ENCODE measurements around the gene TTC9.

Gene TTC9

DNA sequence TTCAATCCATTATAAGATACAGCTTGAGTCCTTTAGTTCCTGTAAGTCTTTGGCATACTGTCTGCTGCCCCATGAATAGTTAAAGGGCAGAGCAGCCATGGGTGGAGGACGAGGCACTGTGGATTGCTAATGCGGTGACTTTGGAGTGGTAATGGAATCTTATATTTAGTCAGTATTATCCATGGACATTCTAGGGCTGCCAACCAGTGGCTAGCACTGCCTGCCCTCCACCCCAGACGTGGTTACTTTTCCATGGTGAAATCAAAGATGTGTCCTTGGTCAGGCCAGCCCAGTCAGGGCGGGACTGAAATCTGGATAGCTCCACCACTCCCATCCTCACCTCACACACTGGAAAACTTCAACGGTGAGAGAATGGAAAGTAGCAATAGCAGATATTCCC lies 2.3 kb downstream of the TTC9 start:
- FAIRE-seq (no peak), DNase-seq (ENCODE audit: insufficient read length, low spot score) (no peak)
- TF ChIP-seq, protein P1, sequence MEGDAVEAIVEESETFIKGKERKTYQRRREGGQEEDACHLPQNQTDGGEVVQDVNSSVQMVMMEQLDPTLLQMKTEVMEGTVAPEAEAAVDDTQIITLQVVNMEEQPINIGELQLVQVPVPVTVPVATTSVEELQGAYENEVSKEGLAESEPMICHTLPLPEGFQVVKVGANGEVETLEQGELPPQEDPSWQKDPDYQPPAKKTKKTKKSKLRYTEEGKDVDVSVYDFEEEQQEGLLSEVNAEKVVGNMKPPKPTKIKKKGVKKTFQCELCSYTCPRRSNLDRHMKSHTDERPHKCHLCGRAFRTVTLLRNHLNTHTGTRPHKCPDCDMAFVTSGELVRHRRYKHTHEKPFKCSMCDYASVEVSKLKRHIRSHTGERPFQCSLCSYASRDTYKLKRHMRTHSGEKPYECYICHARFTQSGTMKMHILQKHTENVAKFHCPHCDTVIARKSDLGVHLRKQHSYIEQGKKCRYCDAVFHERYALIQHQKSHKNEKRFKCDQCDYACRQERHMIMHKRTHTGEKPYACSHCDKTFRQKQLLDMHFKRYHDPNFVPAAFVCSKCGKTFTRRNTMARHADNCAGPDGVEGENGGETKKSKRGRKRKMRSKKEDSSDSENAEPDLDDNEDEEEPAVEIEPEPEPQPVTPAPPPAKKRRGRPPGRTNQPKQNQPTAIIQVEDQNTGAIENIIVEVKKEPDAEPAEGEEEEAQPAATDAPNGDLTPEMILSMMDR (IDR thresholded peaks at IDR 0.05; ENCODE audit: insufficient read depth, missing control alignments) = no peak

DNA sequence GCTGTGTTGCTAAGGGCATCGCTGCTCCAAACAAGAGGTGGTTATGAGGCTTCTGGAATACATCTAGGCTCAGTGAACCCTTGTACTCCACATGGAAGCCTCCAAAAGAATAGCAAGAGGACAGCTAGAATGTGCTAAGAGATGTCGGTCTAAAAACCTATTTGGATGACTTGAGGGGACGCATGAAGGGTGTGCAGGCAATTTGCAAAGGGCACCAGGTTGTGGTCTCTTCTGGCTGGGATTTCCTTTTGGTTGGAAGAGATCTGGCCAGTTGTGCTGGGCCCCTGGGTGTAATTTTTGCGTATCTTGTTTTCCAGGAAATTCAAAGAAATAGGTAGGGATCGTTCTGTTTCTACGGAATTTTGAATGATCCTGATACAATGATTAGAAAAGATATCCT lies 4.2 kb downstream of the TTC9 start:
- DNase-seq (ENCODE audit: insufficient read length, low spot score) (no peak), FAIRE-seq (no peak)
- TF ChIP-seq, protein P1 (IDR thresholded peaks at IDR 0.05; ENCODE audit: insufficient read depth, missing control alignments) = no peak

DNA sequence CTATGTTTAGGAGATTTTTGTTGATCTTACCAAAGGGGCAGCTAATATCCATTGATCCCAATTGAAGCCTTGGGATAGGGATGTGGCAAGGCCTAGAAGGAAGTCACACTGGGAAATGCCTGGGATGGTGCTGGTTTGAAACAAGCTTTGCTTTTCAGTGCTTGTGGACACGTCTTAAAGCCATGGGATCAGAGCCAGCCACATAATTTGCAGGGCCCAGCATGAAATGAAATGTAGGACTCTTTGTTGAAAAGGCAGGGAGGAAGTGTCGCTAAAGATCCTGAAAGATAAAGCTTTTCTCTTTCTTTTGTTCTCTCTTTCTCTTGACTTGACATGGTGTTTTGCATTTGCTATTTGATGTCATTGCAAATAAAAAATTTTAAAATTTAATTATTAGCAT lies 5.0 kb downstream of the TTC9 start:
- no peak for DNase-seq (ENCODE audit: insufficient read length, low spot score)
- FAIRE-seq = no peak
- TF ChIP-seq, protein P1 (IDR thresholded peaks at IDR 0.05; ENCODE audit: insufficient read depth, missing control alignments) = no peak

DNA sequence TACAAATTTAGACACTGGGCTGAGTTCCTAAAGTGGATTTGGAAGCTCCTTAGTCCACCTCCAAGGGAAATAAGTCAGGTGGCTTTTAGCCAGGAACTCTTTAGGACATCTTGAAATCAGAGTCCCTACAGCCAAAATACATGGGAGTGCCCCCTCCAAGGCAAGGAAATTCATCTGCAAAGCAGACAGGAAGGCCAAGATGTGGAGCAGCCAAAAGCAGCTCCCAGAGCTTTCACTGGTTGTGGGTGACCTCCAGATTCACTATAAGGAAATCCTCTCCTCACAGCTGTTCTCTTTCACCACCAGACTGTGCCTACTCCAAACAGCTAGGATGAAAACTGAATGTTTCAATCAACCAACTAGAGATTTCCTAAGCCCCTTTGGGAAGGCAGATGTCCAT lies 6.6 kb downstream of the TTC9 start:
- FAIRE-seq (no peak), DNase-seq (ENCODE audit: insufficient read length, low spot score) (no peak)
- TF ChIP-seq, protein P1 (IDR thresholded peaks at IDR 0.05; ENCODE audit: insufficient read depth, missing control alignments) = no peak

DNA sequence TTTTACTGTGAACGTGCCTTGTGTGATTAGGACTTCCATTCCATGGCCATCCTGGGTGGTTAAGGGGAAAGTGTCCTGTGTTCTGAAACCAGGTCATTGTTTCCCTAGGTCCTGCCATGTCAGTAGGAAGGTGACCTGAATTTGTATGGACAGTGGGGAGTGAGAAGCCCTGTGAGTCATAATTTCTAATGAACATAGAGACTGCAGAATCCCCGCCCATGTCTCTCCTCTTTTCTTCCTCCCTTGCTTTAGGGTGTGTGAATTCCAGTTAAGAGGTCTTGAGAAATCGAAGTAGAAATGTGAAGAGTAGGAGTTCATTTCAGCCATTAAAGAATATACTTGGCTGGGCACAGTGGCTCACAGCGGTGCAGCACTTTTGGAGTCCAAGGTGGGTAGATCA lies 8.1 kb downstream of the TTC9 start:
- TF ChIP-seq, protein P1 (IDR thresholded peaks at IDR 0.05; ENCODE audit: insufficient read depth, missing control alignments) = no peak
- FAIRE-seq = no peak

DNA sequence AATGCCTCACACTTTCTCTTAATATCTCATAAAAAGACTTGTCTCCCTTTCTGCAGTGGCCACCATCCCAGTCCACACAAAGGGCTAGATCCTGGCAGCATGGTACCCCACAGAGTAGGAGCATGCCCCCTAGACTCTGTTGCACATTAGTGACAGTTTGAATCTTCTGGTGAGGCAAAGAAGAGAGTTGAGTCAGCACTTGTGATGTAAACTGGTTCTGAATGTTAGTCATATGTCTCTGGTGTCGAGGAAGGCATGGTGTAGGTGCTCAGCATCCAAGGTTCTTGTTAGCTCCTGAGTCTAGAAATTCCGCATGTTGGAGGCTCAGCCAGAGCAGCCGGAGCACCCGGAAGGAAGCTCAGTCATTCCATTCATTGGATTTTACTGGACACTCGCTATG lies 9.8 kb downstream of the TTC9 start:
- FAIRE-seq (no peak), DNase-seq (ENCODE audit: insufficient read length, low spot score) (no peak)
- TF ChIP-seq, protein P1 (IDR thresholded peaks at IDR 0.05; ENCODE audit: insufficient read depth, missing control alignments) = no peak

More for the DNA sequence above, 8.1 kb downstream of the TTC9 start:
- no peak for DNase-seq (ENCODE audit: insufficient read length, low spot score)

DNA sequence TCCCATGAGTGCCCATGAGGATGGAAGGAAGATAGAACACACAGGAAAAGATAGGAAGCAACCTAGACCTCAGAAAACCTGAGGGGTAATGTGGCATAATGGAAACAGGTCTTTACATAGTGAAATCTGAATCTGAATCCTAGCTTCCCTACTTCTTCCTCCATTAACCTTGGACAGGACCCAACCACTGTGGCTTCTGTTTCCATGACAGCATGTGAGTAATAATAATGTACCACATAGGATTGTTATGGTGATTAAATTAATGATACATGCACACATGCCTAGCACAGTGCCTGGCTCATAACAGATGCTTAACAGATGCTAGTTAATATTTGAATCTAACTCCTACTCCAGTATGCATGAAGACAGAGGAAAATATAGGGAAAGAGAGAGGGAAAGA lies 11.2 kb downstream of the TTC9 start:
- no peak for FAIRE-seq
- DNase-seq (ENCODE audit: insufficient read length, low spot score) = no peak
- TF ChIP-seq, protein P1 (IDR thresholded peaks at IDR 0.05; ENCODE audit: insufficient read depth, missing control alignments) = no peak
